T-cell (primary cell): ENCODE data around the gene TSPAN12. TPM values are rescaled to one million over a fixed set of nuclear protein-coding genes. Genes with fewer than 3 reads are reported as not detected.
"Not testable (repeated sequence)": the region's sequence is repeated elsewhere in the genome, so short reads cannot be mapped to it uniquely, and the experiment has no call there.

ENCODE experiments used
- ATAC-seq, 4 experiments: fragments of 200-7000 bp in 3 of 4; fragments of 150-1000 bp in 1 of 4; cut with Tn5 transposase; replicated peaks in 1 of 4; 1 replicate in 3 of 4; 2 replicates in 1 of 4; pipeline ENCODE4 v1.10.0; 2021; ENCODE audit warnings: moderate library complexity in 3 of 4, mild to moderate bottlenecking in 2 of 4, moderate number of reproducible peaks in 1 of 4
- CTCF ChIA-PET, 2 donors: fragments of 300-600 bp; sonication (Branson Sonifier 250); formaldehyde crosslinking; loops; one replicate each; lab custom pipeline; 2022; ENCODE audit warnings: antibody characterized with exemption in 2 of 2; lab: Charles Lee
- POLR2A ChIA-PET, 2 donors: fragments of 300-600 bp; sonication (Branson Sonifier 250); formaldehyde crosslinking; loops; one replicate each; lab custom pipeline; 2022; ENCODE audit warnings: antibody characterized with exemption in 2 of 2; lab: Charles Lee
- DNase-seq, 35 experiments: peaks; one replicate each; pipeline versions ENCODE4 v3.0.0 to v3.0.0-alpha.2; 2013 to 2023
- H3K27ac ChIP-seq: one replicate; pipeline ENCODE4 v1.5.1; 2013; ENCODE audit warnings: low read length
- H3K27me3 ChIP-seq, 2 experiments: replicated peaks in 1 of 2; 1 replicate in 1 of 2; 2 replicates in 1 of 2; pipeline versions ENCODE4 v1.6.1 to v1.7.0; 2013; ENCODE audit warnings: low read length in 1 of 2, mixed read lengths in 1 of 2; ENCODE audit not compliant: control insufficient read depth in 2 of 2, insufficient read depth in 2 of 2; ENCODE audit errors: extremely low read depth in 1 of 2
- H3K36me3 ChIP-seq, 2 donors: 1 replicate in 1 of 2; 2 replicates in 1 of 2; pipeline versions ENCODE4 v1.6.1 to v1.7.0; 2013; ENCODE audit warnings: low read length in 1 of 2; ENCODE audit not compliant: control insufficient read depth in 2 of 2, insufficient read depth in 1 of 2; ENCODE audit errors: extremely low read depth in 1 of 2
- H3K4me1 ChIP-seq, 2 experiments: 1 replicate in 1 of 2; 2 replicates in 1 of 2; pipeline versions ENCODE4 v1.6.1 to v1.7.0; 2013; ENCODE audit warnings: low read length in 2 of 2, mixed read lengths in 1 of 2; ENCODE audit not compliant: insufficient read depth in 2 of 2, control insufficient read depth in 1 of 2; ENCODE audit errors: extremely low read depth in 1 of 2
- H3K4me3 ChIP-seq, 2 donors: 1 replicate in 1 of 2; 2 replicates in 1 of 2; pipeline versions ENCODE4 v1.5.1 to v1.7.0; 2013; ENCODE audit warnings: mild to moderate bottlenecking in 2 of 2, low read length in 1 of 2, moderate library complexity in 1 of 2; ENCODE audit not compliant: control insufficient read depth in 1 of 2; ENCODE audit errors: extremely low read depth in 1 of 2
- H3K9me3 ChIP-seq: 2 replicates; pipeline ENCODE4 v1.7.0; 2013
- H3K27ac Mint-ChIP-seq, 2 donors: one replicate each; pipeline ENCODE4 v1.8.0; 2020 to 2021; ENCODE audit warnings: mild to moderate bottlenecking in 2 of 2, mixed read lengths in 2 of 2
- H3K27me3 Mint-ChIP-seq, 2 donors: one replicate each; pipeline ENCODE4 v1.8.0; 2021 to 2022; ENCODE audit warnings: mixed read lengths in 2 of 2
- H3K36me3 Mint-ChIP-seq: one replicate; pipeline ENCODE4 v1.8.0; 2021; ENCODE audit warnings: mixed read lengths
- H3K4me1 Mint-ChIP-seq, 3 donors: one replicate each; pipeline ENCODE4 v1.8.0; 2020 to 2022; ENCODE audit warnings: mixed read lengths in 3 of 3, mild to moderate bottlenecking in 1 of 3
- H3K4me3 Mint-ChIP-seq, 3 donors: one replicate each; pipeline ENCODE4 v1.8.0; 2020 to 2022; ENCODE audit warnings: mild to moderate bottlenecking in 3 of 3, mixed read lengths in 3 of 3, moderate library complexity in 3 of 3
- H3K9me3 Mint-ChIP-seq, 3 donors: one replicate each; pipeline ENCODE4 v1.8.0; 2020 to 2022; ENCODE audit warnings: mixed read lengths in 3 of 3
- WGBS: methylation state at CpG from one replicate; pipeline ENCODE4 v1.1.5; 2013; ENCODE audit warnings: missing lambda C conversion rate; ENCODE audit not compliant: insufficient coverage; 5-methylcytosine and 5-hydroxymethylcytosine counted together
- total RNA-seq, 35 experiments: library from RNA in 6 of 35; stranded (reverse) in 6 of 35; fragments of 120-200 nt in 1 of 35; gene quantifications; one replicate each; pipeline versions ENCODE4 v1.2.1 to v1.2.4 and lab custom pipeline; 2013 to 2026

Gene TSPAN12
- total RNA-seq = under 1 TPM in 3 of 5 donors, not detected in 2; 0.33 to 0.44 (median 0.41) TPM
- 0.18 TPM for total RNA-seq (2013)
- total RNA-seq (lab: John Stamatoyannopoulos, UW) = 0 to 0.28 (median 0) reads per million in 29 experiments

GRCh38 chr7:120857588-120858573 lies at the start of gene TSPAN12:
Gene TSPAN12, minus strand, starts transcription at chr7:120858144. Its CDS starts 1,381 bp downstream, at chr7:120856763.
- Mint-ChIP-seq H3K9me3 (no peaks in the 10 kb centered on the region), H3K4me3 (peak within 1 kb of the TSS; percentile 78 to 85 (median 82)), H3K27me3 (peaks cover 56 to 60% of the 10 kb centered on the region in 2 donors), H3K27ac (peak within 1 kb of the TSS in 1 of 2 donors; percentile 67), H3K36me3 (no peaks in the 10 kb centered on the region), H3K4me1 (peaks cover 13 to 15% (median 15%) of the 10 kb centered on the region in 3 donors)
- ATAC-seq = peak; percentile 81 to 94 (median 87)
- ChIA-PET POLR2A (interaction anchor here in 1 of 2 donors (0.6 kb wide), 1 partner anchor 128 kb away, joined by 6 read pairs; no protein-coding TSS in a partner anchor), CTCF (interaction anchor here in 1 of 2 donors (0.6 kb wide), 1 partner anchor 67 kb away, joined by 4 read pairs; no protein-coding TSS in a partner anchor)
- peak in 27 of 35 experiments; percentile 6 to 50 (median 24) for DNase-seq
- Histone ChIP-seq H3K27ac (no peak within 1 kb of the TSS), H3K9me3 (no peaks in the 10 kb centered on the region), H3K36me3 (no peaks in the 10 kb centered on the region), H3K4me1 (peaks cover 0 to 15% of the 10 kb centered on the region in 2 experiments), H3K4me3 (peak within 1 kb of the TSS; percentile 46 to 60), H3K27me3 (peaks cover 17 to 22% of the 10 kb centered on the region in 2 experiments)
- 1% methylated on average over 67 of the region's 71 CpGs for WGBS

- WGBS = no CpG with 5 or more reads among the region's 4 CpGs
- H3K27me3 Mint-ChIP-seq = peaks cover 22 to 23% of the 10 kb centered on the region in 2 donors
- H3K4me3 Mint-ChIP-seq = no peak overlapping the region
- POLR2A ChIA-PET = no interaction called here
- Histone ChIP-seq H3K4me3 (no peak overlapping the region), H3K36me3 (no peaks in the 10 kb centered on the region), H3K4me1 (no peaks in the 10 kb centered on the region), H3K9me3 (no peaks in the 10 kb centered on the region), H3K27me3 (peaks cover 0 to 13% of the 10 kb centered on the region in 2 experiments), H3K27ac (no peak overlapping the region)
- no peaks in the 10 kb centered on the region for H3K36me3 Mint-ChIP-seq
- H3K27ac Mint-ChIP-seq = no peak overlapping the region
- peaks cover 0 to 10% (median 9%) of the 10 kb centered on the region in 3 donors for H3K9me3 Mint-ChIP-seq
- DNase-seq (no peak), ATAC-seq (no peak)
- CTCF ChIA-PET = no interaction called here
- no peaks in the 10 kb centered on the region for H3K4me1 Mint-ChIP-seq
These were observed 41.0 kb upstream of the TSPAN12 start for GRCh38 chr7:120898715-120899499.

- ATAC-seq, H3K27me3 ChIP-seq, H3K4me3 Mint-ChIP-seq, DNase-seq, H3K4me1 Mint-ChIP-seq, H3K9me3 ChIP-seq, H3K27ac Mint-ChIP-seq, H3K36me3 ChIP-seq, POLR2A ChIA-PET, H3K27me3 Mint-ChIP-seq, H3K36me3 Mint-ChIP-seq, H3K27ac ChIP-seq, CTCF ChIA-PET, H3K4me3 ChIP-seq, H3K4me1 ChIP-seq: not testable (repeated sequence)
- peaks cover 6 to 21% (median 19%) of the 10 kb centered on the region in 3 donors for H3K9me3 Mint-ChIP-seq
- 90% methylated on average over 3 of the region's 3 CpGs for WGBS
These were observed 37.3 kb upstream of the TSPAN12 start for GRCh38 chr7:120895253-120895652.

- H3K36me3 ChIP-seq = not testable (repeated sequence)
These were observed 27.7 kb upstream of the TSPAN12 start for GRCh38 chr7:120885602-120886001.

GRCh38 chr7:120877701-120878100 lies 19.8 kb upstream of the TSPAN12 start:
- no peak for DNase-seq
- POLR2A ChIA-PET = interaction anchor here in 1 of 2 donors (0.6 kb wide), 1 partner anchor 14 kb away, joined by 3 read pairs; no protein-coding TSS in a partner anchor
- Mint-ChIP-seq H3K27me3 (peaks cover 15 to 31% of the 10 kb centered on the region in 2 donors), H3K9me3 (no peaks in the 10 kb centered on the region), H3K36me3 (no peaks in the 10 kb centered on the region), H3K4me3 (no peak overlapping the region), H3K27ac (no peak overlapping the region), H3K4me1 (no peaks in the 10 kb centered on the region)
- WGBS = 94% methylated on average over 2 of the region's 4 CpGs
- Histone ChIP-seq H3K9me3 (no peaks in the 10 kb centered on the region), H3K27me3 (peaks cover 0 to 2% of the 10 kb centered on the region in 2 experiments), H3K27ac (no peak overlapping the region), H3K4me1 (no peaks in the 10 kb centered on the region), H3K4me3 (no peak overlapping the region), H3K36me3 (no peaks in the 10 kb centered on the region)
- no peak for ATAC-seq
- CTCF ChIA-PET = no interaction called here

More at GRCh38 chr7:120885602-120886001, 27.7 kb upstream of the TSPAN12 start:
- H3K27ac ChIP-seq, POLR2A ChIA-PET, H3K9me3 Mint-ChIP-seq, DNase-seq, H3K4me3 Mint-ChIP-seq, H3K36me3 Mint-ChIP-seq, ATAC-seq, CTCF ChIA-PET, H3K4me3 ChIP-seq, H3K9me3 ChIP-seq, H3K27me3 ChIP-seq, H3K27ac Mint-ChIP-seq, H3K4me1 ChIP-seq, H3K4me1 Mint-ChIP-seq: not testable (repeated sequence)
- WGBS = 63% methylated on average over 3 of the region's 4 CpGs
- H3K27me3 Mint-ChIP-seq = peaks cover 9 to 13% of the 10 kb centered on the region in 2 donors

- no peak for ATAC-seq
- Histone ChIP-seq H3K4me1 (no peaks in the 10 kb centered on the region), H3K36me3 (no peaks in the 10 kb centered on the region), H3K4me3 (no peak overlapping the region), H3K27ac (no peak overlapping the region), H3K27me3 (peaks cover 0 to 2% of the 10 kb centered on the region in 2 experiments), H3K9me3 (no peaks in the 10 kb centered on the region)
- H3K27ac Mint-ChIP-seq = no peak overlapping the region
- no peak for DNase-seq
- peaks cover 15 to 31% of the 10 kb centered on the region in 2 donors for H3K27me3 Mint-ChIP-seq
- ChIA-PET POLR2A (no interaction called here), CTCF (no interaction called here)
- H3K9me3 Mint-ChIP-seq = no peaks in the 10 kb centered on the region
- WGBS = no CpG with 5 or more reads among the region's 2 CpGs
- no peak overlapping the region for H3K4me3 Mint-ChIP-seq
- no peaks in the 10 kb centered on the region for H3K4me1 Mint-ChIP-seq
- H3K36me3 Mint-ChIP-seq = no peaks in the 10 kb centered on the region
These were observed 19.0 kb upstream of the TSPAN12 start for GRCh38 chr7:120876922-120877321.
